WTC11 (cell line): Measurements from ENCODE around the gene LEKR1. TPM values are rescaled to one million over a fixed set of nuclear protein-coding genes. Genes with fewer than 3 reads are reported as not detected.

ENCODE experiments used
- ATAC-seq: fragments of 200-7000 bp; cut with Tn5 transposase; 2 replicates; pipeline ENCODE4 v1.10.0; 2021; ENCODE audit warnings: mild to moderate bottlenecking, moderate library complexity
- CTCF ChIA-PET: fragments of 300-600 bp; sonication (Branson Sonifier 250); formaldehyde crosslinking; loops from one replicate; lab custom pipeline; 2021; ENCODE audit warnings: antibody characterized with exemption; lab: Charles Lee
- POLR2A ChIA-PET: fragments of 350-600 bp; sonication (Branson Sonifier 250); formaldehyde crosslinking; loops from one replicate; lab custom pipeline; 2021; ENCODE audit warnings: antibody characterized with exemption; lab: Charles Lee
- DNase-seq: peaks from one replicate; pipeline ENCODE4 v3.0.0; 2021; ENCODE audit warnings: low spot score
- H3K27ac Mint-ChIP-seq: 2 replicates; pipeline ENCODE4 v1.8.0; 2021; ENCODE audit warnings: mixed read lengths
- H3K27me3 Mint-ChIP-seq: 2 replicates; pipeline ENCODE4 v1.8.0; 2021; ENCODE audit warnings: low read depth, mild to moderate bottlenecking, moderate library complexity, mixed read lengths
- H3K36me3 Mint-ChIP-seq: 2 replicates; pipeline ENCODE4 v1.8.0; 2021; ENCODE audit warnings: mixed read lengths
- H3K4me1 Mint-ChIP-seq: 2 replicates; pipeline ENCODE4 v1.8.0; 2022; ENCODE audit warnings: mixed read lengths
- H3K4me3 Mint-ChIP-seq: 2 replicates; pipeline ENCODE4 v1.8.0; 2021; ENCODE audit warnings: mild to moderate bottlenecking, moderate library complexity, mixed read lengths
- H3K9me3 Mint-ChIP-seq: 2 replicates; pipeline ENCODE4 v1.8.0; 2021; ENCODE audit warnings: mixed read lengths
- ATF3 ChIP-seq: sonication (generic); formaldehyde crosslinking; conservative IDR thresholded peaks from 2 replicates; pipeline ENCODE4 v1.8.1; 2022; ENCODE audit warnings: mild to moderate bottlenecking, missing genetic modification reagents
- E2F1 ChIP-seq: sonication (generic); formaldehyde crosslinking; IDR thresholded peaks from 2 replicates; pipeline ENCODE4 v1.8.0; 2022; ENCODE audit warnings: mild to moderate bottlenecking, missing genetic modification reagents
- ELF4 ChIP-seq: sonication (generic); formaldehyde crosslinking; IDR thresholded peaks from 2 replicates; pipeline ENCODE4 v1.8.1; 2022; ENCODE audit warnings: low read depth, mild to moderate bottlenecking, moderate library complexity, missing genetic modification reagents
- ESRRA ChIP-seq: sonication (generic); formaldehyde crosslinking; IDR thresholded peaks from 2 replicates; pipeline ENCODE4 v1.8.1; 2022; ENCODE audit warnings: mild to moderate bottlenecking, missing genetic modification reagents, borderline replicate concordance
- GTF2I ChIP-seq: fragments of 250-450 bp; sonication (Bioruptor Pico); conservative IDR thresholded peaks from 2 replicates; pipeline ENCODE4 v1.4.0; 2021; ENCODE audit warnings: mild to moderate bottlenecking
- IRF1 ChIP-seq: sonication (generic); formaldehyde crosslinking; IDR thresholded peaks from 2 replicates; pipeline ENCODE4 v1.8.0; 2023; ENCODE audit warnings: missing genetic modification reagents
- NFYB ChIP-seq: sonication (generic); formaldehyde crosslinking; conservative IDR thresholded peaks from 2 replicates; pipeline ENCODE4 v1.8.0; 2022; ENCODE audit warnings: low read depth, missing genetic modification reagents
- NR2C2 ChIP-seq: sonication (generic); formaldehyde crosslinking; IDR thresholded peaks from 2 replicates; pipeline ENCODE4 v1.8.0; 2022; ENCODE audit warnings: mild to moderate bottlenecking, missing genetic modification reagents
- PREB ChIP-seq: sonication (generic); formaldehyde crosslinking; IDR thresholded peaks from 2 replicates; pipeline ENCODE4 v1.8.1; 2022; ENCODE audit warnings: mild to moderate bottlenecking, missing genetic modification reagents, moderate library complexity, borderline replicate concordance
- RELA ChIP-seq: sonication (generic); formaldehyde crosslinking; IDR thresholded peaks from 2 replicates; pipeline ENCODE4 v1.8.1; 2022; ENCODE audit warnings: missing genetic modification reagents, mild to moderate bottlenecking, borderline replicate concordance
- RORB ChIP-seq: fragments of 250-450 bp; sonication (Bioruptor Pico); IDR thresholded peaks from 2 replicates; pipeline ENCODE4 v1.9.0; 2021; ENCODE audit warnings: mild to moderate bottlenecking
- TEAD4 ChIP-seq: sonication (generic); formaldehyde crosslinking; IDR thresholded peaks from 2 replicates; pipeline ENCODE4 v1.8.0; 2022; ENCODE audit warnings: mild to moderate bottlenecking, missing genetic modification reagents
- USF2 ChIP-seq: sonication (generic); formaldehyde crosslinking; IDR thresholded peaks from 2 replicates; pipeline ENCODE4 v1.8.1; 2023; ENCODE audit warnings: mild to moderate bottlenecking, missing genetic modification reagents, moderate library complexity
- ZBTB21 ChIP-seq: sonication (generic); formaldehyde crosslinking; IDR thresholded peaks from 2 replicates; pipeline ENCODE4 v1.8.1; 2023; ENCODE audit warnings: mild to moderate bottlenecking, missing genetic modification reagents, borderline replicate concordance
- ZBTB43 ChIP-seq: sonication (generic); formaldehyde crosslinking; IDR thresholded peaks from 2 replicates; pipeline ENCODE4 v1.8.1; 2023; ENCODE audit warnings: mild to moderate bottlenecking, missing genetic modification reagents
- ZNF121 ChIP-seq: sonication (generic); formaldehyde crosslinking; IDR thresholded peaks from 2 replicates; pipeline ENCODE4 v1.8.0; 2023; ENCODE audit warnings: missing genetic modification reagents
- ZNF232 ChIP-seq: sonication (generic); formaldehyde crosslinking; IDR thresholded peaks from 2 replicates; pipeline ENCODE4 v1.8.0; 2022; ENCODE audit warnings: mild to moderate bottlenecking, missing genetic modification reagents
- ZNF317 ChIP-seq: sonication (generic); formaldehyde crosslinking; IDR thresholded peaks from 2 replicates; pipeline ENCODE4 v1.8.1; 2023; ENCODE audit warnings: low read depth, mild to moderate bottlenecking, moderate library complexity, missing genetic modification reagents, borderline replicate concordance
- ZNF512 ChIP-seq: sonication (generic); formaldehyde crosslinking; IDR thresholded peaks from 2 replicates; pipeline ENCODE4 v1.8.1; 2022; ENCODE audit warnings: missing genetic modification reagents, borderline replicate concordance
- ZSCAN18 ChIP-seq: fragments of 250-450 bp; sonication (Bioruptor Pico); IDR thresholded peaks from 2 replicates; pipeline ENCODE4 v2.1.2; 2022; ENCODE audit warnings: mild to moderate bottlenecking, moderate library complexity
- total RNA-seq: library from RNA; stranded (reverse); gene quantifications from 3 replicates; pipeline ENCODE4 v1.2.3, GENCODE V29; 2021

LEKR1 gene
- total RNA-seq, 1 experiment from 2014 or later = 0.09 TPM

GRCh38 chr3:156834962-156835535 lies 8.9 kb downstream of the LEKR1 start (continued):
- TF ChIP-seq PREB = no peak

GRCh38 chr3:156836701-156837100 lies 10.5 kb downstream of the LEKR1 start:
- Mint-ChIP-seq H3K4me1 (peaks cover 39% of the 10 kb centered on the region), H3K27ac (no peak overlapping the region), H3K4me3 (no peak overlapping the region), H3K9me3 (no peaks in the 10 kb centered on the region), H3K27me3 (peaks cover 67% of the 10 kb centered on the region), H3K36me3 (no peaks in the 10 kb centered on the region)
- POLR2A ChIA-PET = no interaction called here
- DNase-seq (no peak), ATAC-seq (no peak)
- CTCF ChIA-PET = no interaction called here
- no peak for TF ChIP-seq ESRRA (CRISPR knock-in tag)
- TF ChIP-seq RELA (CRISPR knock-in tag) = no peak
- TF ChIP-seq TEAD4 = no peak
- no peak for TF ChIP-seq ATF3 (CRISPR knock-in tag)
- no peak for TF ChIP-seq NFYB
- no peak for TF ChIP-seq NR2C2
- TF ChIP-seq ZNF121 = no peak
- TF ChIP-seq IRF1 (CRISPR knock-in tag) = no peak
- no peak for TF ChIP-seq USF2
- TF ChIP-seq ZBTB21 (CRISPR knock-in tag) = no peak
- no peak for TF ChIP-seq ZNF232 (CRISPR knock-in tag)

- ChIA-PET CTCF (no interaction called here), POLR2A (no interaction called here)
- DNase-seq (no peak), ATAC-seq (no peak)
- H3K9me3 Mint-ChIP-seq = no peaks in the 10 kb centered on the region
- peaks cover 63% of the 10 kb centered on the region for H3K27me3 Mint-ChIP-seq
- peaks cover 35% of the 10 kb centered on the region for H3K4me1 Mint-ChIP-seq
- H3K4me3 Mint-ChIP-seq = no peak overlapping the region
- H3K27ac Mint-ChIP-seq = no peak overlapping the region
- TF ChIP-seq ZNF317 (no peak), ELF4 (CRISPR knock-in tag) (no peak), ZBTB43 (CRISPR knock-in tag) (no peak), E2F1 (CRISPR knock-in tag) (no peak), ZNF512 (CRISPR knock-in tag) (no peak), GTF2I (CRISPR knock-in tag) (no peak), PREB (no peak), ZSCAN18 (CRISPR knock-in tag) (no peak), RORB (CRISPR knock-in tag) (no peak)
- H3K36me3 Mint-ChIP-seq = no peaks in the 10 kb centered on the region
Observed at GRCh38 chr3:156837115-156837514, 11.0 kb downstream of the LEKR1 start.
